Measurements from ENCODE around the gene DDC.

DDC gene

DNA sequence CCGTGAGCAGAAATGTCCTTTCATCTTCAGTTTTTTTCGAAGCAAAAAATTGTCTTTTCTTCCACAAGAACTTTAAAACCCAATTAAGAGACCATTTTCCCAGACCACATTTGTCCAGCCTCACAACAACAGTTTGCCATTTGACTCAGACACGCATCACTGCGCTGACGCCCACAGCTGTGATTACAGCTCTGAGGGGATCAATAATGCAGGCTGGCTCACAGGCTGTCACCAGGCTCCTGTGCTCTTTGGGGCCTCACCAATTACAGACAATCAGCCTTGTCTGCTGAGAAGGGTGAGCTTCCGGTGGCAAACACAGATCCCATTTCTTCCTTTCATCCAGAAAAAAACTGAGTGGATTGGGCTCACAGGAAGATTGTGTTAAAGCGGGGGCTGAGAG, 33.3 kb downstream of the DDC start:
- Histone ChIP-seq H3K79me2 (ENCODE audit: insufficient read depth, low read length) (no peaks in the 10 kb centered on the region), H4K20me1 (ENCODE audit: insufficient read depth, low read length, poor library complexity, severe bottlenecking) (no peaks in the 10 kb centered on the region), H2AFZ (ENCODE audit: low read length) (no peak overlapping the region), H3K9me2 (replicated peaks; ENCODE audit: low read depth, low read length) (no peaks in the 10 kb centered on the region), H3K9me3 (ENCODE audit: insufficient read depth, low read depth, low read length) (no peaks in the 10 kb centered on the region), H3K36me3 (ENCODE audit: insufficient read depth, low read length) (no peaks in the 10 kb centered on the region), H3K4me2 (ENCODE audit: low read depth, low read length, poor library complexity, severe bottlenecking) (no peak overlapping the region), H3K9ac (ENCODE audit: low read depth, low read length, poor library complexity, severe bottlenecking) (no peak overlapping the region), H3F3A (ENCODE audit: low read depth) (no peaks in the 10 kb centered on the region), H3K4me3 (ENCODE audit: low read length, poor library complexity, severe bottlenecking) (no peak overlapping the region), H3K4me1 (ENCODE audit: insufficient read depth, low read length, poor library complexity, severe bottlenecking) (no peaks in the 10 kb centered on the region), H3K27me3 (ENCODE audit: insufficient read depth, low read length, poor library complexity, severe bottlenecking) (no peaks in the 10 kb centered on the region)
- no peak for TF ChIP-seq EZH2phosphoT487 (IDR thresholded peaks at IDR 0.05; ENCODE audit: borderline replicate concordance)
- TF ChIP-seq, protein P1, sequence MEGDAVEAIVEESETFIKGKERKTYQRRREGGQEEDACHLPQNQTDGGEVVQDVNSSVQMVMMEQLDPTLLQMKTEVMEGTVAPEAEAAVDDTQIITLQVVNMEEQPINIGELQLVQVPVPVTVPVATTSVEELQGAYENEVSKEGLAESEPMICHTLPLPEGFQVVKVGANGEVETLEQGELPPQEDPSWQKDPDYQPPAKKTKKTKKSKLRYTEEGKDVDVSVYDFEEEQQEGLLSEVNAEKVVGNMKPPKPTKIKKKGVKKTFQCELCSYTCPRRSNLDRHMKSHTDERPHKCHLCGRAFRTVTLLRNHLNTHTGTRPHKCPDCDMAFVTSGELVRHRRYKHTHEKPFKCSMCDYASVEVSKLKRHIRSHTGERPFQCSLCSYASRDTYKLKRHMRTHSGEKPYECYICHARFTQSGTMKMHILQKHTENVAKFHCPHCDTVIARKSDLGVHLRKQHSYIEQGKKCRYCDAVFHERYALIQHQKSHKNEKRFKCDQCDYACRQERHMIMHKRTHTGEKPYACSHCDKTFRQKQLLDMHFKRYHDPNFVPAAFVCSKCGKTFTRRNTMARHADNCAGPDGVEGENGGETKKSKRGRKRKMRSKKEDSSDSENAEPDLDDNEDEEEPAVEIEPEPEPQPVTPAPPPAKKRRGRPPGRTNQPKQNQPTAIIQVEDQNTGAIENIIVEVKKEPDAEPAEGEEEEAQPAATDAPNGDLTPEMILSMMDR (conservative IDR thresholded peaks at IDR 0.05; ENCODE audit: low read length): no peak

DNA sequence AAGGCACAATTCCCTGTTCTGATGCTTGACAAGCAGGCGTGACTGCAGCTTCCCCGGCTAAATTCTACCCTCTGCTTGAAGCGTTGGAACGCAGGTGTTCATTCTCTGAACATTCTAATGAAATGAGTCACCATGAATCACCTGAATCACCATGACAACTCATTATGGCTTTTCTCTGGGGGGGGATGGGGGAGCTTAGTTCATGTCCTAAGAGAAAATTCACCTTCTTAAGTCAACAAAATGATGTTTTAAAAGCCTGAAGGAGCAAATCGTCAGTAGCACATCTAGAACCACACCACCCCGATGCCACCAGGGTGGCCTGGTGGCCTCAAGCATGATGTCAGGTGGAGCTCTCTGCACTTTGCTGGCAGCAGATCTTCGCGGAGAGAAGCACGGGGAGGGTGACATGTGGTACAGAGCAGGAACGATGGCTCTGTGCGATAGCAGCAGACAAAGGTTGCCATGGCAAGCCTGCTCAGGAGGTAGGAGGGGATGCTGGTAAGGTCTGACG, 33.7 kb downstream of the DDC start:
- Histone ChIP-seq H2AFZ (ENCODE audit: low read length) (no peak overlapping the region), H4K20me1 (ENCODE audit: insufficient read depth, low read length, poor library complexity, severe bottlenecking) (no peaks in the 10 kb centered on the region), H3K9me3 (ENCODE audit: insufficient read depth, low read depth, low read length) (no peaks in the 10 kb centered on the region), H3K4me1 (ENCODE audit: insufficient read depth, low read length, poor library complexity, severe bottlenecking) (no peaks in the 10 kb centered on the region), H3K4me3 (ENCODE audit: low read length, poor library complexity, severe bottlenecking) (no peak overlapping the region), H3K9ac (ENCODE audit: low read depth, low read length, poor library complexity, severe bottlenecking) (no peak overlapping the region), H3K4me2 (ENCODE audit: low read depth, low read length, poor library complexity, severe bottlenecking) (no peak overlapping the region), H3K79me2 (ENCODE audit: insufficient read depth, low read length) (no peaks in the 10 kb centered on the region), H3K9me2 (replicated peaks; ENCODE audit: low read depth, low read length) (no peaks in the 10 kb centered on the region), H3K36me3 (ENCODE audit: insufficient read depth, low read length) (no peaks in the 10 kb centered on the region), H3F3A (ENCODE audit: low read depth) (no peaks in the 10 kb centered on the region), H3K27me3 (ENCODE audit: insufficient read depth, low read length, poor library complexity, severe bottlenecking) (no peaks in the 10 kb centered on the region)
- TF ChIP-seq, protein P1 (conservative IDR thresholded peaks at IDR 0.05; ENCODE audit: low read length): no peak
- no peak for TF ChIP-seq EZH2phosphoT487 (IDR thresholded peaks at IDR 0.05; ENCODE audit: borderline replicate concordance)

DNA sequence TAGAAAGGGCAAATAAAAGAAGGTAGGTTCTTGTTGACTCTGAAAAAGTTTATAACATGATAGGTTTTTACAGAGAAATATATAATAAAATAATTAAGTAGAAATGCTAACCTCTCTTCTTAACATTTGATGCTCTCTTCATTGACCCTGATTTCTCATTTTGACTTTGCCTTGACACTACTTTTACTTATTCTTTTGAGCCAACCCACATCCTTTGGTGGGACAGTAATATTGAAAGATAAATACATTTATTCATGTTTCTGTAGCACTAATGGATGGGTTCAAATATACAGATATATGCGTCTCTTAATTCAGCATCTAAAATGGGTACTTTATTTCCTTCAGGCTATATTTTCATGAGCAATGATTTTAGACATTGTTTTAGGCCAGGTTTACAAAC, 34.4 kb downstream of the DDC start:
- Histone ChIP-seq H3K4me1 (ENCODE audit: insufficient read depth, low read length, poor library complexity, severe bottlenecking) (no peaks in the 10 kb centered on the region), H4K20me1 (ENCODE audit: insufficient read depth, low read length, poor library complexity, severe bottlenecking) (no peaks in the 10 kb centered on the region), H3K4me3 (ENCODE audit: low read length, poor library complexity, severe bottlenecking) (no peak overlapping the region), H3K9ac (ENCODE audit: low read depth, low read length, poor library complexity, severe bottlenecking) (no peak overlapping the region), H3K36me3 (ENCODE audit: insufficient read depth, low read length) (no peaks in the 10 kb centered on the region), H3K9me2 (replicated peaks; ENCODE audit: low read depth, low read length) (no peaks in the 10 kb centered on the region), H3K4me2 (ENCODE audit: low read depth, low read length, poor library complexity, severe bottlenecking) (no peak overlapping the region), H3K9me3 (ENCODE audit: insufficient read depth, low read depth, low read length) (no peaks in the 10 kb centered on the region), H2AFZ (ENCODE audit: low read length) (no peak overlapping the region), H3K79me2 (ENCODE audit: insufficient read depth, low read length) (no peaks in the 10 kb centered on the region), H3F3A (ENCODE audit: low read depth) (no peaks in the 10 kb centered on the region), H3K27me3 (ENCODE audit: insufficient read depth, low read length, poor library complexity, severe bottlenecking) (no peaks in the 10 kb centered on the region)
- TF ChIP-seq, protein P1 (conservative IDR thresholded peaks at IDR 0.05; ENCODE audit: low read length): no peak

All from Loucy (cell line).